ENCODE results near the gene SNX9.
A peak's percentile ranks its signal among the peaks of the same experiment; 100 is the strongest.

The SNX9 gene

GRCh38 chr6:157982563-157983405, 159.7 kb downstream of the SNX9 start:
- DNase-seq = no peak

GRCh38 chr6:157983406-157984119, 160.5 kb downstream of the SNX9 start:
- DNase-seq = no peak

- DNase-seq = no peak
These were observed 161.1 kb downstream of the SNX9 start for GRCh38 chr6:157984128-157984527.

GRCh38 chr6:157984686-157985225, 161.7 kb downstream of the SNX9 start:
- no peak for DNase-seq

GRCh38 chr6:157985378-157986155, 162.5 kb downstream of the SNX9 start:
- no peak for DNase-seq

GRCh38 chr6:157987788-157988699, 165.0 kb downstream of the SNX9 start:
- DNase-seq = no peak

GRCh38 chr6:157988700-157989063, 165.6 kb downstream of the SNX9 start:
- DNase-seq = no peak

- DNase-seq = no peak
These were observed 166.7 kb downstream of the SNX9 start for GRCh38 chr6:157989541-157990289.

GRCh38 chr6:157990321-157991066, 167.4 kb downstream of the SNX9 start:
- DNase-seq = peak; percentile 40

- no peak for DNase-seq
These were observed 168.0 kb downstream of the SNX9 start for GRCh38 chr6:157991067-157991432.

GRCh38 chr6:157993076-157993475, 170.0 kb downstream of the SNX9 start:
- no peak for DNase-seq

GRCh38 chr6:157994125-157994795, 171.2 kb downstream of the SNX9 start:
- DNase-seq = no peak
